Neural progenitor cell (in vitro differentiated cells): ENCODE data around the gene RUSC1. TPM values are rescaled to one million over a fixed set of nuclear protein-coding genes. Genes with fewer than 3 reads are reported as not detected.

Source experiments
- DNase-seq: peaks from one replicate; pipeline ENCODE4 v3.0.0-alpha.2; 2016; ENCODE audit warnings: low spot score
- H2AFZ ChIP-seq: fragments of 200-600 bp; sonication (generic); replicated peaks from 2 replicates; pipeline ENCODE4 v1.6.1; 2016; ENCODE audit warnings: antibody characterized with exemption
- H3F3A ChIP-seq: fragments of 200-600 bp; sonication (generic); 2 replicates; pipeline ENCODE4 v1.6.1; 2016; ENCODE audit warnings: antibody characterized with exemption, low read depth
- H3K27ac ChIP-seq: fragments of 200-600 bp; sonication (generic); 2 replicates; pipeline ENCODE4 v1.5.1; 2016; ENCODE audit warnings: mild to moderate bottlenecking
- H3K27me3 ChIP-seq: fragments of 200-600 bp; sonication (generic); 2 replicates; pipeline ENCODE4 v1.6.1; 2016; ENCODE audit warnings: mild to moderate bottlenecking, moderate library complexity
- H3K36me3 ChIP-seq: fragments of 200-600 bp; sonication (generic); 2 replicates; pipeline ENCODE4 v1.5.1; 2016
- H3K4me1 ChIP-seq: fragments of 200-600 bp; sonication (generic); 2 replicates; pipeline ENCODE4 v1.6.1; 2016; ENCODE audit warnings: mixed run types
- H3K4me2 ChIP-seq: fragments of 200-600 bp; sonication (generic); 2 replicates; pipeline ENCODE4 v1.6.1; 2016
- H3K4me3 ChIP-seq: fragments of 200-600 bp; sonication (generic); 2 replicates; pipeline ENCODE4 v1.5.1; 2016
- H3K79me2 ChIP-seq: fragments of 200-600 bp; sonication (generic); 2 replicates; pipeline ENCODE4 v1.6.1; 2016; ENCODE audit warnings: low read depth
- H3K9ac ChIP-seq: fragments of 200-600 bp; sonication (generic); 2 replicates; pipeline ENCODE4 v1.6.1; 2016
- H3K9me3 ChIP-seq: fragments of 200-600 bp; sonication (generic); 2 replicates; pipeline ENCODE4 v1.5.1; 2016; ENCODE audit warnings: low read depth
- H4K20me1 ChIP-seq: fragments of 200-600 bp; sonication (generic); 2 replicates; pipeline ENCODE4 v1.6.1; 2016; ENCODE audit warnings: low read depth
- H3K27ac Mint-ChIP-seq: 3 replicates; pipeline ENCODE4 v1.8.0; 2021; ENCODE audit warnings: mixed read lengths
- H3K27me3 Mint-ChIP-seq: 2 replicates; pipeline ENCODE4 v1.8.0; 2022; ENCODE audit warnings: low read depth, mild to moderate bottlenecking, inconsistent platforms, moderate library complexity, mixed read lengths; ENCODE audit not compliant: insufficient read depth
- H3K36me3 Mint-ChIP-seq: 3 replicates; pipeline ENCODE4 v1.8.0; 2021; ENCODE audit warnings: mixed read lengths
- H3K4me1 Mint-ChIP-seq: 3 replicates; pipeline ENCODE4 v1.8.0; 2021; ENCODE audit warnings: mixed read lengths
- H3K4me3 Mint-ChIP-seq: 3 replicates; pipeline ENCODE4 v1.8.0; 2021; ENCODE audit warnings: mild to moderate bottlenecking, moderate library complexity, mixed read lengths
- H3K9me3 Mint-ChIP-seq: 3 replicates; pipeline ENCODE4 v1.8.0; 2020; ENCODE audit warnings: mixed read lengths
- CTCF ChIP-seq: fragments of 200-600 bp; sonication (generic); IDR thresholded peaks from 2 replicates; pipeline ENCODE4 v1.5.1; 2017; ENCODE audit warnings: antibody characterized with exemption, mild to moderate bottlenecking
- EZH2 ChIP-seq: fragments of 200-600 bp; sonication (generic); IDR thresholded peaks from 2 replicates; pipeline ENCODE4 v1.6.1; 2017; ENCODE audit warnings: antibody characterized with exemption, mild to moderate bottlenecking, moderate library complexity
- EZH2phosphoT487 ChIP-seq: fragments of 200-600 bp; sonication (generic); IDR thresholded peaks from 2 replicates; pipeline ENCODE4 v1.6.1; 2017; ENCODE audit warnings: antibody characterized with exemption
- total RNA-seq: library from RNA; depleted of rRNA; stranded (reverse); fragments of >200 nt; gene quantifications from 2 replicates; pipeline ENCODE4 v1.2.3, GENCODE V29; 2015; ENCODE audit warnings: low replicate concordance

Gene RUSC1, protein sequence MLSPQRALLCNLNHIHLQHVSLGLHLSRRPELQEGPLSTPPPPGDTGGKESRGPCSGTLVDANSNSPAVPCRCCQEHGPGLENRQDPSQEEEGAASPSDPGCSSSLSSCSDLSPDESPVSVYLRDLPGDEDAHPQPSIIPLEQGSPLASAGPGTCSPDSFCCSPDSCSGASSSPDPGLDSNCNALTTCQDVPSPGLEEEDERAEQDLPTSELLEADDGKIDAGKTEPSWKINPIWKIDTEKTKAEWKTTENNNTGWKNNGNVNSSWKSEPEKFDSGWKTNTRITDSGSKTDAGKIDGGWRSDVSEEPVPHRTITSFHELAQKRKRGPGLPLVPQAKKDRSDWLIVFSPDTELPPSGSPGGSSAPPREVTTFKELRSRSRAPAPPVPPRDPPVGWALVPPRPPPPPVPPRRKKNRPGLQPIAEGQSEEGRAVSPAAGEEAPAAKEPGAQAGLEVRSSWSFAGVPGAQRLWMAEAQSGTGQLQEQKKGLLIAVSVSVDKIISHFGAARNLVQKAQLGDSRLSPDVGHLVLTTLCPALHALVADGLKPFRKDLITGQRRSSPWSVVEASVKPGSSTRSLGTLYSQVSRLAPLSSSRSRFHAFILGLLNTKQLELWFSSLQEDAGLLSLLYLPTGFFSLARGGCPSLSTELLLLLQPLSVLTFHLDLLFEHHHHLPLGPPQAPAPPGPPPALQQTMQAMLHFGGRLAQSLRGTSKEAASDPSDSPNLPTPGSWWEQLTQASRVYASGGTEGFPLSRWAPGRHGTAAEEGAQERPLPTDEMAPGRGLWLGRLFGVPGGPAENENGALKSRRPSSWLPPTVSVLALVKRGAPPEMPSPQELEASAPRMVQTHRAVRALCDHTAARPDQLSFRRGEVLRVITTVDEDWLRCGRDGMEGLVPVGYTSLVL
- 17.0 and 43.4 TPM in 2 replicates for total RNA-seq

- Histone ChIP-seq H4K20me1 (peaks cover 50% of the 10 kb centered on the region), H3K9ac (no peak within 1 kb of the TSS), H3F3A (peaks cover 90% of the 10 kb centered on the region), H3K9me3 (no peaks in the 10 kb centered on the region), H3K4me3 (peak within 1 kb of the TSS; percentile 82), H3K4me1 (peaks cover 19% of the 10 kb centered on the region), H3K4me2 (peak within 1 kb of the TSS; percentile 87), H3K27me3 (no peaks in the 10 kb centered on the region), H3K36me3 (no peaks in the 10 kb centered on the region), H3K27ac (no peak within 1 kb of the TSS), H3K79me2 (peaks cover 24% of the 10 kb centered on the region), H2AFZ (peak within 1 kb of the TSS; percentile 6)
- Mint-ChIP-seq H3K27me3 (peaks cover 4% of the 10 kb centered on the region), H3K9me3 (no peaks in the 10 kb centered on the region), H3K36me3 (peaks cover 26% of the 10 kb centered on the region), H3K4me1 (peaks cover 35% of the 10 kb centered on the region), H3K27ac (peak within 1 kb of the TSS; percentile 63), H3K4me3 (peak within 1 kb of the TSS; percentile 84)
- DNase-seq, result peak; percentile 90
- no peak for TF ChIP-seq CTCF
- no peak for TF ChIP-seq EZH2
- no peak for TF ChIP-seq EZH2phosphoT487
Observed at GRCh38 chr1:155320661-155321617, at the start of gene RUSC1. Gene RUSC1, plus strand, starts transcription at chr1:155320894. Its CDS starts 880 bp downstream, at chr1:155321774.

- peak overlapping the region; percentile 81 for H3K27ac ChIP-seq
- H3K4me3 ChIP-seq, result peak overlapping the region; percentile 80
- H3K36me3 ChIP-seq, result peaks cover 8% of the 10 kb centered on the region
- Mint-ChIP-seq H3K4me1 (peaks cover 33% of the 10 kb centered on the region), H3K27me3 (peaks cover 3% of the 10 kb centered on the region), H3K27ac (peak overlapping the region; percentile 84), H3K9me3 (no peaks in the 10 kb centered on the region), H3K36me3 (peaks cover 29% of the 10 kb centered on the region), H3K4me3 (peak overlapping the region; percentile 95)
- no peaks in the 10 kb centered on the region for H3K9me3 ChIP-seq
- H3K27me3 ChIP-seq, result peaks cover 3% of the 10 kb centered on the region
- DNase-seq, result no peak
- peaks cover 60% of the 10 kb centered on the region for H3F3A ChIP-seq
- TF ChIP-seq CTCF, result no peak
- peaks cover 36% of the 10 kb centered on the region for H4K20me1 ChIP-seq
- H3K4me1 ChIP-seq, result peaks cover 19% of the 10 kb centered on the region
- peak overlapping the region; percentile 65 for H3K9ac ChIP-seq
- peak overlapping the region; percentile 88 for H3K4me2 ChIP-seq
- H3K79me2 ChIP-seq, result peaks cover 40% of the 10 kb centered on the region
- H2AFZ ChIP-seq, result no peak overlapping the region
Observed at GRCh38 chr1:155272466-155273342, 48.0 kb upstream of the RUSC1 start.
